Spinal cord (tissue), 10 donors: ENCODE data around the gene NOP9. TPM values are rescaled to one million over a fixed set of nuclear protein-coding genes. Genes with fewer than 3 reads are reported as not detected.

Experiments used
- DNase-seq, 6 donors: peaks; one replicate each; pipeline versions ENCODE4 v3.0.0 to v3.0.0-alpha.2; 2013 to 2015; ENCODE audit warnings: low spot score in 6 of 6, low read depth in 4 of 6
- H3K27ac ChIP-seq: one replicate; pipeline ENCODE4 v1.5.1; 2013; ENCODE audit warnings: low read depth, low read length, control low read depth
- H3K27me3 ChIP-seq: one replicate; pipeline ENCODE4 v1.6.1; 2013; ENCODE audit warnings: low read length; ENCODE audit not compliant: control insufficient read depth, insufficient read depth
- H3K36me3 ChIP-seq: one replicate; pipeline ENCODE4 v1.6.1; 2013; ENCODE audit warnings: low read length; ENCODE audit not compliant: control insufficient read depth, insufficient read depth
- H3K4me1 ChIP-seq: one replicate; pipeline ENCODE4 v1.6.1; 2013; ENCODE audit warnings: low read length; ENCODE audit not compliant: control insufficient read depth, insufficient read depth
- H3K4me3 ChIP-seq: one replicate; pipeline ENCODE4 v1.5.1; 2013; ENCODE audit warnings: low read depth, low read length, control low read depth
- H3K9me3 ChIP-seq: one replicate; pipeline ENCODE4 v1.6.1; 2013; ENCODE audit warnings: low read length; ENCODE audit not compliant: control insufficient read depth, insufficient read depth
- WGBS: methylation state at CpG from one replicate; pipeline ENCODE4 v1.1.5; 2013; ENCODE audit warnings: missing lambda C conversion rate; ENCODE audit not compliant: insufficient coverage; 5-methylcytosine and 5-hydroxymethylcytosine counted together
- polyA plus RNA-seq, 2 donors: library from polyadenylated mRNA; unstranded; fragments of 120-200 nt; gene quantifications; one replicate each; pipeline ENCODE4 v1.2.1, GENCODE V29; 2013; ENCODE audit not compliant: insufficient read length in 2 of 2
- total RNA-seq, 2 donors: library from RNA; depleted of rRNA in 1 of 2; stranded (reverse); fragments of 120-200 nt in 1 of 2; fragments of >200 nt in 1 of 2; gene quantifications; one replicate each; pipeline versions ENCODE4 v1.2.3 to v1.2.4, GENCODE V29; 2013 to 2014
- donor health status: healthy.

NOP9 gene
- total and polyA plus RNA-seq, 4 donors = 18.7 to 27.7 (median 23.6) TPM

GRCh38 chr14:24280797-24281460 lies 18.7 kb upstream of the NOP9 start:
- Histone ChIP-seq H3K36me3 (no peaks in the 10 kb centered on the region), H3K27ac (no peak overlapping the region)

DNA sequence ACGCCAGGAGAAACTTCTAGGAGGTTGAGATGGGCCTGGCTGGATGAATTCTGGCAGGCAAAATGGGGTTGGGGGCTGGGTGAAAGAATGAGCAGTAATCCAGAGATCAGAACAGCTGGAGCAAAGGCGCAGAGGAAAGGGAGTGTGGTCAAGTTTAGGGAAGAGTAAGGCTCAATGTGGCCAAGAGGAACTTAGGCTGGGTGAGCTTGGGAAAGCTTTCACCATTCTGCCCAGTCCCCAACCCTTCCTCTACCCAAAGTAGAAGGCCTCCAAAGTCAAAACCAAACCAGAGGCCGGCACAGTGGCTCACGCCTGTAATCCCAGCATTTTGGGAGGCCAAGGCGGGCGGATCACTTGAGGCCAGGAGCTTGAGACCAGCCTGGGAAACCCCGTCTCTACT lies 18.0 kb upstream of the NOP9 start:
- H3K4me3 ChIP-seq = no peak overlapping the region
- no peaks in the 10 kb centered on the region for H3K27me3 ChIP-seq
- H3K36me3 ChIP-seq = no peaks in the 10 kb centered on the region
- no peak overlapping the region for H3K27ac ChIP-seq
- H3K4me1 ChIP-seq = no peaks in the 10 kb centered on the region
- 98% methylated on average over 3 of the region's 7 CpGs for WGBS
- H3K9me3 ChIP-seq = no peaks in the 10 kb centered on the region
- no peak for DNase-seq

More at GRCh38 chr14:24280797-24281460, 18.7 kb upstream of the NOP9 start:
- no peaks in the 10 kb centered on the region for H3K9me3 ChIP-seq
- no peaks in the 10 kb centered on the region for H3K4me1 ChIP-seq
- no peak for DNase-seq
- WGBS = 97% methylated on average over 6 of the region's 6 CpGs
- H3K4me3 ChIP-seq = no peak overlapping the region
- H3K27me3 ChIP-seq = no peaks in the 10 kb centered on the region

DNA sequence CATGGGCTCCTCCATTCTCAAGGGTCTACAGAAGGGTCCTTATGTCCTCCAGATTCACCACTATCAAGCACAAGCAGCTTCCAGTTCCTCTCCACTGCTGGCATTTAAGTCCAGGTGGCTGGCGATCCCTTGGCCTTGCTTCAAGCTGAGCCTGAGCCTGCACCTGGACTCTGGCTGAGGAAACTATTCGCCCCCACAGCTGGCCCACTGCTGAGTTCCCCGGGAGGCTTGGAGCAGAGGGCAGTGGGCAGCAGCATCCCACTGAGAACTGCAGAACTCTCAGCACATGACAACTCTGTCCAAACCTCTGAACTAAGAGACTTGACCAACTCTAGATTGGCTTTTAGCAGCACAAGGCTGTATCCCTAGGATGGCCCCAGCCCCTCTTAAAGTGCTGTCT lies 16.9 kb upstream of the NOP9 start:
- no peak overlapping the region for H3K4me3 ChIP-seq
- no peaks in the 10 kb centered on the region for H3K9me3 ChIP-seq
- no peaks in the 10 kb centered on the region for H3K36me3 ChIP-seq
- no peak for DNase-seq
- no peak overlapping the region for H3K27ac ChIP-seq
- WGBS = 67% methylated on average over 3 of the region's 3 CpGs
- H3K4me1 ChIP-seq = no peaks in the 10 kb centered on the region
- no peaks in the 10 kb centered on the region for H3K27me3 ChIP-seq

DNA sequence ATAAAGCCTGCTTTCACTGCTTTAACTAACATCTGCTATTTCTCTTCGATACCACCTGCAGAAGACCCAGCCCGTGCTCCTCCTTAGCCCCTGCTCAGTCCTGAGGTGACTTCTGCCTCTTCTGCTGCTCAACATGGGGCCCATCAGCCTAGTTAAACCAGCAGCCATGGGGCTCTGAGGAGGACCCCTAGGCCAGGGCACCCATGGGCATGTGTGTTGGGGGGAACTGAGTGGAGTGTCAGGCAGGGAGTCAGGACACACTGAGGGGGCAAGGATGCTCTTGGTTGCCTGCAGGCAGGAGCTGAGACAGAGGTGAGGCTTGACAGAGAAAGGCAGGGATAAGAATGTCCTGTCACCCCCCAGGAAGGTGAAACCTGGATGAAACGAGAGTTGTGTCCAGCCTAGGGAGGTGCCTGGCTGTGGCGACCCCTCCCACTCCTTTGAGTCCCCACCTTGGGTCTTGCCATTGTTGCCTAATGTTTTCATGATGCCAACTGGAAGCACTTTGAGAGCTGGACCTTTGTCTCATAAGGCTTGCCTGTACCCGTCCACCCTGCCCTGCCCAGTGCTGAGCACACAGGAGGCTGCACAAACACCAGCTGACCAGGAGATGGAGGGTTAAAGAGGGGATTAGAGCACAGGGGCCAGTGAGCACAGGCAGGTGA lies 15.7 kb upstream of the NOP9 start:
- H3K4me1 ChIP-seq = no peaks in the 10 kb centered on the region
- DNase-seq = no peak
- H3K9me3 ChIP-seq = no peaks in the 10 kb centered on the region
- no peaks in the 10 kb centered on the region for H3K36me3 ChIP-seq
- H3K27ac ChIP-seq = no peak overlapping the region
- 97% methylated on average over 5 of the region's 5 CpGs for WGBS
- H3K27me3 ChIP-seq = no peaks in the 10 kb centered on the region
- no peak overlapping the region for H3K4me3 ChIP-seq

DNA sequence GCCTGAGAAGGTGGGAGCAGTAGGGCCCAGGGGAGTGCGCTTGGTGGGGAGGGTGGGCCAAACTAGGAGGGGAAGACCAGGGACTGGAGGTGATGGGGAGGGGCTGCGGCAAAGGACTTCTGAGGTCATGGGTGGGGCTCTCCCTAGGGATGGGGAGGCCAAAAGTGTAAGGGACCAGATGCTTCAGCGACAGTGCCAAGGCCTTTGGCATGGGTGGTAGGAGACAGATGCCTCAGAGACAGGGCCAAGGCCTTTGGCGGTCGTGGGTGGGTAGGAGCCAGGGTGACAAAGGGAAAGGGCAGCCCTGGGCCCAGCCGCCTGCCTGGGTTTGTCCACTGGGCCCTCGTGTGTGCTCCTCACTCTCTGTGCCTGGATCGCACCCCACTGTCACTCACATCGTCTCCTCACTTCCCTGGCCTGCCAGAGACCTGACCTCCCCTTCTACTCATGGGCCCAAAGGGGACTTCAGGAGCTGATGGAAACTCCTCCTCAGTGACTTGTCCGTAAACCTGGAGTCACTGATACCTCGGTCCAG lies 15.1 kb upstream of the NOP9 start:
- no peaks in the 10 kb centered on the region for H3K9me3 ChIP-seq
- no peaks in the 10 kb centered on the region for H3K4me1 ChIP-seq
- DNase-seq = peak in 1 of 6 donors; percentile 28
- no peaks in the 10 kb centered on the region for H3K36me3 ChIP-seq
- no peak overlapping the region for H3K27ac ChIP-seq
- no peak overlapping the region for H3K4me3 ChIP-seq
- H3K27me3 ChIP-seq = no peaks in the 10 kb centered on the region
- WGBS = 86% methylated on average over 9 of the region's 11 CpGs

DNA sequence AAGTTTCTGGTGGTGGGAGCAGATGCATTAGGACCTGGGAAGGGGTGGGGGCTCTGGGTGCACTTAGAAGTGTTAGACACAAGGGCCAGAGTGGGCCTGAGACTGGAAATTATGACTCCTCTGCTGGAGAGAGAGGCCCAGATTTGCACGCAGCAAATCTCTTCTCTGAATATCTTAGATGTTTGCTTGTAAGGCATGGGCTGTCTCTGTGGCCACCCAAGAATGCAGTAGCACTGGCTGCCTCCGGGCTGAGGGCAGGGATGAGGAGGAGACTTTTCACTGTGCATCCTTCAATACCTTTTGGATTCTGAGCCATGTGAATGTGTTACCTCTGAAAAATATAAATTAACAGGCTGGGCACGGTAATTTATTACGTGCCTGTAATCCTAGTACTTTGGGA lies 14.3 kb upstream of the NOP9 start:
- peaks cover 4% of the 10 kb centered on the region for H3K36me3 ChIP-seq
- no peaks in the 10 kb centered on the region for H3K9me3 ChIP-seq
- 88% methylated on average over 2 of the region's 4 CpGs for WGBS
- no peak overlapping the region for H3K4me3 ChIP-seq
- H3K27ac ChIP-seq = no peak overlapping the region
- no peak for DNase-seq
- H3K27me3 ChIP-seq = no peaks in the 10 kb centered on the region
- H3K4me1 ChIP-seq = no peaks in the 10 kb centered on the region

DNA sequence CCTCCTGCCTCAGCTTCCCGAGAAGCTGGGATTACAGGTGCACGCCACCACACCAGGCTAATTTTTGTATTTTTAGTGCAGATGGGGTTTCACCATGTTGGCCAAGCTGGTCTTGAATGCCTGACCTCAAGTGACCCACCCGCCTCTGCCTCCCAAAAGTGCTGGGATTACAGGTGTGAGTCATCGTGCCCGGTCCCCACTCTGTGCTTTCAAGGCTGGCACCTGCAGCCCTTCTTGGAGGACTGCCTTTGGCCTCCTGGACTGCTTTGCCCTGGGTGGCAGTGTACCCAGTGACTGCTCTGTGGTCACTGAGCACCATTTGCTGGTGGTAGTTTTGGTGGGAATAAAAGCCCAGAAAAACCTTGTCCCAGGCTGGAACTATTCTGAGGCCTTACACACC lies 12.7 kb upstream of the NOP9 start:
- peaks cover 18% of the 10 kb centered on the region for H3K36me3 ChIP-seq
- H3K9me3 ChIP-seq = no peaks in the 10 kb centered on the region
- no peak overlapping the region for H3K27ac ChIP-seq
- no peak for DNase-seq
- H3K27me3 ChIP-seq = no peaks in the 10 kb centered on the region
- H3K4me1 ChIP-seq = no peaks in the 10 kb centered on the region
- no peak overlapping the region for H3K4me3 ChIP-seq
- 95% methylated on average over 5 of the region's 5 CpGs for WGBS

GRCh38 chr14:24289649-24290280 lies 9.9 kb upstream of the NOP9 start:
- Histone ChIP-seq H3K27me3 (no peaks in the 10 kb centered on the region), H3K27ac (no peak overlapping the region), H3K36me3 (peaks cover 32% of the 10 kb centered on the region), H3K9me3 (no peaks in the 10 kb centered on the region), H3K4me1 (no peaks in the 10 kb centered on the region), H3K4me3 (no peak overlapping the region)
- WGBS = 100% methylated on average over 4 of the region's 6 CpGs
- DNase-seq = no peak

DNA sequence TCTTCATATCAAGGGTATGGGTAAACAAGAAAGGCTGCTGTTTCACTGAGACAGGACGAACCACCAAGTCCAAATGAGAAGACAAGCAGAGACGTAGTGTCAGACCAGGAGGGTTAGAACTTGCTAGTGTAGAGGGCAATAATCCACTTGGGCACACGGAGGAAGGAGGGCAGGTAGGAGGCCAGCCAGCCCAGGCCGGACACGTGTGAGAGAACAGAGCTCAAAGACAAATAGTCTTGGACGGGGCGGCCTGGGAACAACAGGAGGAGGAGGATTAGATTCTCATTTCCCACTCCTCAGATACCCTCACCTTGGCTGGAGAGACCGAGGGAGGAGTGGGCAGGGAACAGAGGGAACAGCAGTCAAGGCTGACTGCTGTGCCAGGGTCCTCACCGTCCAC lies 8.9 kb upstream of the NOP9 start:
- WGBS = 93% methylated on average over 4 of the region's 9 CpGs
- Histone ChIP-seq H3K27me3 (no peaks in the 10 kb centered on the region), H3K36me3 (peaks cover 36% of the 10 kb centered on the region)

More for the DNA sequence above, 8.9 kb upstream of the NOP9 start:
- H3K27ac ChIP-seq = no peak overlapping the region
- H3K4me3 ChIP-seq = no peak overlapping the region
- no peaks in the 10 kb centered on the region for H3K9me3 ChIP-seq
- DNase-seq = no peak
- H3K4me1 ChIP-seq = no peaks in the 10 kb centered on the region
